Measurements from ENCODE around the gene HOXB5. TPM values are rescaled to one million over a fixed set of nuclear protein-coding genes. Genes with fewer than 3 reads are reported as not detected.

Gene HOXB5
- total and polyA plus RNA-seq, 2 donors = 0.16 to 1.2 TPM

DNA sequence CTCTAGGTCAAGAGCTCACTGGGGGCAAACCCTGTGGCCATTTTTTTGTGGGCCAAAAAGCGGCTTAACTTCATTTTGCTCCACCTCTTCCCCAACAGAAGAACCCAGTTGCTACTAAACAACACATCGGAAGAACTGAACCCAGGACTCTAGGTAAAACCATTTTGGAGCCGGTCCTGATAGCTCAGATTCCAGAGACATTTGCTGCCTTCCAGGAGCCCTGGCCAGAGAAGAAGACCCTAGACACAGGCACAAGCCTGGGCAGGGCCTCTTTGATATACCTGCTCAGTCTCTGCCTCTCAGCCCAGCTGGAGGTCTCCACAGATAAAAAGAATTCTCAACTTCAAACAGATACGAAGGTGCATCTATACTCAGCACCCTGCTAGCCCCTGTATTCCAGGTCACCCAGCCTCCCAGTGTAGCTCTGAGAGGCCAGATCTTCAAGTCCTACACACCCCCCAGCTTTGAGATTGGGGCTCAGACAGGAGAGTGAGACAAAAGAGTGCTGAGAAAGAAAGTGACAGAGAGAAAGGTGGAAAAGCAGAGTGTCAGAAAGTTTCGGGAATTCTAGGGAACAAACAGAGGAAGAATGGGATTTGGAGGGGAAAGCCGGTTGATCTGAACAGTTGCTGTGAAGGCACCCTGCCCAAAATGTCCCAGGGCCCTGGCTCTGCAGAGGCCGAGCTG lies 39.1 kb upstream of the HOXB5 start:
- Histone ChIP-seq H3K4me3 (ENCODE audit: low read depth, low read length) (no peak overlapping the region), H3K36me3 (ENCODE audit: insufficient read depth) (no peaks in the 10 kb centered on the region), H3K4me1 (ENCODE audit: insufficient read depth) (no peaks in the 10 kb centered on the region), H3K27ac (ENCODE audit: low read depth) (no peak overlapping the region)
- 38% methylated on average over 7 of the region's 7 CpGs for WGBS
- DNase-seq (ENCODE audit: extremely low spot score) = no peak

DNA sequence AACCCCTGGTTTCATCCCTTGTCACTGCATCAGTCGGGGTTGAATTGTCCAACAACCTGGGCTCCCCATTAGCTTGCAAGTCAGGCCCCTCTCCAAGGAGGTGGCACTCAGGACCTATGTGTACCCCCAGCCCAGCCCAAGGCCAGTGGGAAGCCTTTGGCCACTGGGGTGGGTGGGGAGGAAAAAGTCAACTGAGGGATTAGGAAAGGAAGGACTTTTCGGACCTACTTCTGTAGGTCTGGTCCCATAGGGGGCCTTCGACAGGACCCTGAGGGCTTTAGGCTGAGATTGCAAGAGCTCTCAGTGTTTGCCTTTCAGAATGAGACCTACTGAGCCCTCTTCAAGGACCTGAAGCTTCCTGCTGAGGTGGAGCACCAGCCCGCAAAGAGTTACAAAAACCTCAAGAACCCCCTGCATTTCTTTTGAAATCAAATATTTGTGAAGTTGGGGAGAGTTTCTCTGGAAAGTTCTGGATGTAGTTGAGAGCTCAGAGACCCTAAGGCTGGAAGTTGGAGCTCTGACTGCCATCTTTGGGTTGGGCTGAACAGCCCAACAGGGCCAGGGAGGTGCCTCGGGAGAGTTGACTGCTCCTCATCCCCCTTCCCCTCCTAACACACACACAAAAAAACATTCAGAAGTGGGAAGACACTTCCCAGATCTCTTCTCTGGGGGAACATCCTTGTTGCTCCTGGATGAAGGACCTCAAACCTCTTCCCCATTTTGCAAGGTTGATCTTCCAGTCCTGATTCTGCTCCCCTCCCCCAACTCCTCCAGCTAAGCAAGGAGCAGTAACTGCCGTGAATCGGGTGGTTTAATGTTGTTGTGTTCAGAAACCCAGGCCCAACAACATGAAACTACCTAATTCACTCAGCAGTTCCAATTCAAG lies 38.4 kb upstream of the HOXB5 start:
- H3K4me1 ChIP-seq (ENCODE audit: insufficient read depth) = no peaks in the 10 kb centered on the region
- DNase-seq (ENCODE audit: extremely low spot score) = no peak
- 41% methylated on average over 7 of the region's 7 CpGs for WGBS

DNA sequence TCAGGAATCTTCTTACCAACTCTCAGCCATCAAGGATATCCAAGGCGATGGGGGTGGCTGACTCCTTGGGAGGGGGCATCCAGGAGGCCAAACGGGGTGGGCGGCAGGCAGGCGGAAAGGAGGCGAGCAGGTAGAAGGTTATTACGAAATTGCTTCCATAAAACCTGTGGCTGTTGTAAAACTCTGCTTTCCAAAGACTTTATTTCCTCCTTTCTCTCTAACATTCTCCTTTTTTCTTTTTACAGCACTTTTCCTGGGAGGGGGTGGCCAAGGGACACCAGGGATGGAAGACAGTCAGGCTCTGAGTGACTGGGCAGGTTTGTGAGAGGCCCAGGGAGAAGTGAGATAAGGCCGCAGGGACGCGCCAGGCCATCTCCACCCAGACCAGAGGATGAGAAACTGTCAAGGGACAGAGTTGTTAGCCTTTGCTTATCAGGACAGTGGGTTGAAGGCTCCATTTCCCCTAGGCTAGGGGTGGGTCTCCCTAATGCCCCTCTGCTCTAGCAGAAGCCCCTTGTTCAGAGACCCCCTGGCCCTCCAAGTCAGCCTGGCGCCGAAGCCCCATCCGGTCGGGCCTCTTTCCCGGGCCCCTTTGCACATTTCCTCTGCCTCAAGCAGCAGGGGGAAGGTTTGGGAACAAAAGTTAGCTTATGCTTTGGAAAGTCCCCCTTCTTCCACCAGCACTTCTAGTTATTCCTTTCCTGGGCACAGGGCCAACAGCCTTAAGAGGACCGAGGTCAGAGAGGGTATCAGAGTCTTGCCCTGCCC lies 37.5 kb upstream of the HOXB5 start:
- 33% methylated on average over 15 of the region's 15 CpGs for WGBS
- DNase-seq (ENCODE audit: extremely low spot score) = no peak

More for the DNA sequence above, 38.4 kb upstream of the HOXB5 start:
- Histone ChIP-seq H3K4me3 (ENCODE audit: low read depth, low read length) (no peak overlapping the region), H3K36me3 (ENCODE audit: insufficient read depth) (no peaks in the 10 kb centered on the region), H3K27ac (ENCODE audit: low read depth) (no peak overlapping the region)

GRCh38 chr17:48630009-48630924 lies 36.7 kb upstream of the HOXB5 start:
- H3K4me3 ChIP-seq (ENCODE audit: low read depth, low read length) = no peak overlapping the region
- no peak for DNase-seq (ENCODE audit: extremely low spot score)
- H3K27ac ChIP-seq (ENCODE audit: low read depth) = no peak overlapping the region
- H3K4me1 ChIP-seq (ENCODE audit: insufficient read depth) = no peaks in the 10 kb centered on the region
- no peaks in the 10 kb centered on the region for H3K36me3 ChIP-seq (ENCODE audit: insufficient read depth)
- WGBS = 38% methylated on average over 15 of the region's 15 CpGs

More for the DNA sequence above, 37.5 kb upstream of the HOXB5 start:
- no peaks in the 10 kb centered on the region for H3K36me3 ChIP-seq (ENCODE audit: insufficient read depth)
- H3K4me3 ChIP-seq (ENCODE audit: low read depth, low read length) = no peak overlapping the region
- no peaks in the 10 kb centered on the region for H3K4me1 ChIP-seq (ENCODE audit: insufficient read depth)
- H3K27ac ChIP-seq (ENCODE audit: low read depth) = no peak overlapping the region

- H3K4me3 ChIP-seq (ENCODE audit: low read depth, low read length) = no peak overlapping the region
- no peaks in the 10 kb centered on the region for H3K36me3 ChIP-seq (ENCODE audit: insufficient read depth)
- no peaks in the 10 kb centered on the region for H3K4me1 ChIP-seq (ENCODE audit: insufficient read depth)
- no peak overlapping the region for H3K27ac ChIP-seq (ENCODE audit: low read depth)
- no peak for DNase-seq (ENCODE audit: extremely low spot score)
- 31% methylated on average over 5 of the region's 5 CpGs for WGBS
Measured at GRCh38 chr17:48629411-48629759, 35.8 kb upstream of the HOXB5 start.

DNA sequence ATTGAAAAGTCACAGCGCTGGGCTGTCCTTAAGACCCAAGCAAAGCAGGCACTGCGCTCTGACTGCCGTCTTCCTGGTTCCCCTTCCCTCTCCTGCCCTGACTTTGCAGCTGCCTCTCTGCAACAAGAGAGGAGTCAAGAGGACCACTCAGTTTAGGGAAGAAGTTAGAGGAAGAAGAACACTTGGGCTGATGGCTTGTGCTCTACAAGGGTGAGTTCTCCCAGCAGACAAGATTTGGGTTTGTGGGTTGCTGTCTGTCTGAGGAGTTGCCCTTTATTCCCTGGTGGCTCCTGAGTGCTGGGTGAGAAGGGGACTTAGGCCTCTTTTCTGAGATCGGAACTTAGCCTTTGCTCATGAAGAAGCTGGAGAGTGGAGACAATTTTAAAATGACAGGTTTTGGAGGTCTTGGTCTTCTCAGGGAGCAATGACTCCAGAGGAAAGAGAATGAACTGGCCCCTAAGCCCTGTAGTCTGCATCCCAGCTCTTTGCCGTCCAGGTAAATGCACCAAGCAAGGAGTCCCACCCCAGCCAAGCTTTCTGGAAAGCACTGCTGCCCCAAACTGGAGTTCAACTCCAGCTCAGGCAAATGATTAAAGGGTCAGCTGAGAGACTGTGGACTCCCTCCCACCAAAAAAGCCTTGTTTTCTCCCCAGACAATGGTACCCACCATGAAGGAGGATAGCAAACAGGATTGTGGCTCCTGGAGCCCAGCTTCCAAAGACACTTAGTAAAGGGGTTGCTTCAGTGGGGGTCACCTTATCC lies 35.3 kb upstream of the HOXB5 start:
- H3K27ac ChIP-seq (ENCODE audit: low read depth) = no peak overlapping the region
- WGBS = 26% methylated on average over 5 of the region's 5 CpGs
- no peak for DNase-seq (ENCODE audit: extremely low spot score)
- H3K4me3 ChIP-seq (ENCODE audit: low read depth, low read length) = no peak overlapping the region
- no peaks in the 10 kb centered on the region for H3K36me3 ChIP-seq (ENCODE audit: insufficient read depth)
- no peaks in the 10 kb centered on the region for H3K4me1 ChIP-seq (ENCODE audit: insufficient read depth)

DNA sequence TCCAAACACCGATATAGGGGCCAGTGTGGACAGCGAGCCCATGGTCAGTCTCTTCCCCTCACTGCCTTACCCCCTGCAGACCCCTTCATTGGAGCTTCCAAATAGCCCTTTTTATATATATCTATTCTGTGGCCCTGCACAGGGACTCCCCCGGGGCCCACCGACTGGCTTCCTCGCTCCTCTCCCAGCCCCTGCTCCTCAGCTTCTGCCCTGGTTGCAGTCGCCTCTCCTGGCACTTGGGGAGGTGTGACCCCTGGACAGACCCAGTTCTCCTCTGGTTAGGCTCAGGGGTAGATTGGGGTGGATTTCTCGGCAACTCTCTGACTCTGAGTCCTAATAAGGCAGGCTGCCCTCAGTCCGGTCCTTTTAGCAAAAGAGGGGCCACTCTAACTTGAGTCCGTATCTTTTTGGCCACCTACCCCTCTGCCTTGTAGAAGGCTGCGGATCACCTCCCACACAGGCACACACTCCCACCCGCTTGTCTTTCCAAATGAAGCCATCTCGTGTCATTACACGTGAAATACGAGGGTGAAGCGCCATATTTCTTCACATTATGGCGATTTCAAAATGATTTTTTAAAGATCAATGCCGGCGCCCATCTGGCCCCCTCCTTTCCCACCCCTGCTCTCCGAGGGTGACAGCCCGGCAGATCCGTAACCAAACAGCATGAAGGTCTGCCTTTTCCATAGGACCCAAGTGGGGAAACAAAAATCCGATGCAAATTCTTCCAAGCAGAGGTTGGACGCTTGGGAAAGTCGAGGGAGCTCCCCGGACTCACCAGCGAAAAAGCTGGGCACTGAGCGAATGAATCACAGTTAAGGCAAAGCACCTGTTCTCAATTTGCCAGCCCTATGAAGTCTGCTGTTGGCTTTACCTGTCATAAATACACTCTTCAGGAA lies 34.3 kb upstream of the HOXB5 start:
- no peak overlapping the region for H3K4me3 ChIP-seq (ENCODE audit: low read depth, low read length)
- H3K27ac ChIP-seq (ENCODE audit: low read depth) = no peak overlapping the region
- 23% methylated on average over 27 of the region's 27 CpGs for WGBS
- H3K36me3 ChIP-seq (ENCODE audit: insufficient read depth) = no peaks in the 10 kb centered on the region
- no peaks in the 10 kb centered on the region for H3K4me1 ChIP-seq (ENCODE audit: insufficient read depth)
- no peak for DNase-seq (ENCODE audit: extremely low spot score)

GRCh38 chr17:48627118-48627597 lies 33.6 kb upstream of the HOXB5 start:
- H3K4me1 ChIP-seq (ENCODE audit: insufficient read depth) = no peaks in the 10 kb centered on the region

GRCh38 chr17:48626245-48627117 lies 32.9 kb upstream of the HOXB5 start, which contains the start of gene HOXB9:
Gene HOXB9 (minus strand): TSS chr17:48626358. CDS start chr17:48626269, 89 bp downstream.
- 1% methylated on average over 50 of the region's 50 CpGs for WGBS
- H3K36me3 ChIP-seq (ENCODE audit: insufficient read depth) = no peaks in the 10 kb centered on the region
- no peaks in the 10 kb centered on the region for H3K4me1 ChIP-seq (ENCODE audit: insufficient read depth)
- peak within 1 kb of the TSS; percentile 33 for H3K4me3 ChIP-seq (ENCODE audit: low read depth, low read length)
- no peak for DNase-seq (ENCODE audit: extremely low spot score)
- no peak within 1 kb of the TSS for H3K27ac ChIP-seq (ENCODE audit: low read depth)

More at GRCh38 chr17:48627118-48627597, 33.6 kb upstream of the HOXB5 start:
- WGBS = 19% methylated on average over 5 of the region's 5 CpGs
- DNase-seq (ENCODE audit: extremely low spot score) = no peak
- no peak overlapping the region for H3K27ac ChIP-seq (ENCODE audit: low read depth)
- H3K36me3 ChIP-seq (ENCODE audit: insufficient read depth) = no peaks in the 10 kb centered on the region
- H3K4me3 ChIP-seq (ENCODE audit: low read depth, low read length) = no peak overlapping the region

- no peaks in the 10 kb centered on the region for H3K36me3 ChIP-seq (ENCODE audit: insufficient read depth)
- 1% methylated on average over 69 of the region's 69 CpGs for WGBS
- H3K4me1 ChIP-seq (ENCODE audit: insufficient read depth) = no peaks in the 10 kb centered on the region
- no peak overlapping the region for H3K27ac ChIP-seq (ENCODE audit: low read depth)
- no peak for DNase-seq (ENCODE audit: extremely low spot score)
- H3K4me3 ChIP-seq (ENCODE audit: low read depth, low read length) = peak overlapping the region; percentile 33
Measured at GRCh38 chr17:48625495-48626244, 32.1 kb upstream of the HOXB5 start.

Data from urinary bladder (tissue), 4 donors.